ENCODE data around the gene KLHL22. TPM values are rescaled to one million over a fixed set of nuclear protein-coding genes. Genes with fewer than 3 reads are reported as not detected.

Gene KLHL22
- total and polyA plus RNA-seq, 2 of the 13 experiments (the other 11 are each of a cell fraction or from before 2014, with no cell fraction given) = 10.9 to 14.8 TPM

DNA sequence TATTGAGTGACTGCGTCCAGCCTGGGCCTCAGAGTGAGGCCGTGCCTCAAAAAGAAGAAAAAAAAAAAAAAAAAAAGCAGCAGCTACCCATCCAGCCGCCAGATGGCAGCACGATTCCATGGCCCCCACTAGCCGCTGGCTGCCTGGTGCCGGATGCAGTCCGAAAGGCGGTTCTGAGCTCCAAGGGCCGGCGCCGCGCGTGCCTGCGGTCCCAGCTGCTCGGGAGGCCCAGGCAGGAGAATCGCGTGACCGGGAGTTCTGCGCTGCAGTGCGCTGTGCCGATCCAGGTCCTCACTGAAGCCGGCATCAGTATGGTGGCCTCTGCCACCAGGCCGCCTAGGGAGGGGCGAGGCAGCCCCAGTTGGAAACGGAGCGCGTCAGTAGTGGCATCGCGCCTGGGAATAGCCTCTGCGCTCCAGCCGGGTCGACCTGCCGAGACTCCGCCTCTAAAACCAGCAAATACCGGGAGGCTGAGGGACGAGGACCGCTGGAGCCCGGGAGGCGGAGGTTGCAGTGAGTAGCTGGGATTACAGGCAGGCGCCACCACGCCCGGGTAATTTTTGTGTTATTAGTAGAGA, 77.3 kb downstream of the KLHL22 start (continued):
- TF ChIP-seq NFE2 (CRISPR knock-in tag; IDR thresholded peaks at IDR 0.05) = no peak
- TF ChIP-seq NONO (IDR thresholded peaks at IDR 0.05) = no peak
- 0 out of 2 replicates have a peak, but pooled peaks have one; percentile 18 for TF ChIP-seq NONO (CRISPR knock-in tag; conservative IDR thresholded peaks at IDR 0.05)
- TF ChIP-seq KMT2B (CRISPR knock-in tag; IDR thresholded peaks at IDR 0.05) = no peak
- TF ChIP-seq ZNF780A (CRISPR knock-in tag; IDR thresholded peaks at IDR 0.05) = no peak
- TF ChIP-seq NFIC (IDR thresholded peaks at IDR 0.05; ENCODE audit: low read length) = no peak
- TF ChIP-seq NAIF1 (CRISPR knock-in tag; IDR thresholded peaks at IDR 0.05; ENCODE audit: borderline replicate concordance) = no peak
- TF ChIP-seq, protein P1, sequence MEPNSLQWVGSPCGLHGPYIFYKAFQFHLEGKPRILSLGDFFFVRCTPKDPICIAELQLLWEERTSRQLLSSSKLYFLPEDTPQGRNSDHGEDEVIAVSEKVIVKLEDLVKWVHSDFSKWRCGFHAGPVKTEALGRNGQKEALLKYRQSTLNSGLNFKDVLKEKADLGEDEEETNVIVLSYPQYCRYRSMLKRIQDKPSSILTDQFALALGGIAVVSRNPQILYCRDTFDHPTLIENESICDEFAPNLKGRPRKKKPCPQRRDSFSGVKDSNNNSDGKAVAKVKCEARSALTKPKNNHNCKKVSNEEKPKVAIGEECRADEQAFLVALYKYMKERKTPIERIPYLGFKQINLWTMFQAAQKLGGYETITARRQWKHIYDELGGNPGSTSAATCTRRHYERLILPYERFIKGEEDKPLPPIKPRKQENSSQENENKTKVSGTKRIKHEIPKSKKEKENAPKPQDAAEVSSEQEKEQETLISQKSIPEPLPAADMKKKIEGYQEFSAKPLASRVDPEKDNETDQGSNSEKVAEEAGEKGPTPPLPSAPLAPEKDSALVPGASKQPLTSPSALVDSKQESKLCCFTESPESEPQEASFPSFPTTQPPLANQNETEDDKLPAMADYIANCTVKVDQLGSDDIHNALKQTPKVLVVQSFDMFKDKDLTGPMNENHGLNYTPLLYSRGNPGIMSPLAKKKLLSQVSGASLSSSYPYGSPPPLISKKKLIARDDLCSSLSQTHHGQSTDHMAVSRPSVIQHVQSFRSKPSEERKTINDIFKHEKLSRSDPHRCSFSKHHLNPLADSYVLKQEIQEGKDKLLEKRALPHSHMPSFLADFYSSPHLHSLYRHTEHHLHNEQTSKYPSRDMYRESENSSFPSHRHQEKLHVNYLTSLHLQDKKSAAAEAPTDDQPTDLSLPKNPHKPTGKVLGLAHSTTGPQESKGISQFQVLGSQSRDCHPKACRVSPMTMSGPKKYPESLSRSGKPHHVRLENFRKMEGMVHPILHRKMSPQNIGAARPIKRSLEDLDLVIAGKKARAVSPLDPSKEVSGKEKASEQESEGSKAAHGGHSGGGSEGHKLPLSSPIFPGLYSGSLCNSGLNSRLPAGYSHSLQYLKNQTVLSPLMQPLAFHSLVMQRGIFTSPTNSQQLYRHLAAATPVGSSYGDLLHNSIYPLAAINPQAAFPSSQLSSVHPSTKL (CRISPR knock-in tag; IDR thresholded peaks at IDR 0.05) = 0 out of 2 replicates have a peak, but pooled peaks have one; percentile 20
- no peak for TF ChIP-seq ZNF672 (CRISPR knock-in tag; IDR thresholded peaks at IDR 0.05)
- TF ChIP-seq, protein P2, sequence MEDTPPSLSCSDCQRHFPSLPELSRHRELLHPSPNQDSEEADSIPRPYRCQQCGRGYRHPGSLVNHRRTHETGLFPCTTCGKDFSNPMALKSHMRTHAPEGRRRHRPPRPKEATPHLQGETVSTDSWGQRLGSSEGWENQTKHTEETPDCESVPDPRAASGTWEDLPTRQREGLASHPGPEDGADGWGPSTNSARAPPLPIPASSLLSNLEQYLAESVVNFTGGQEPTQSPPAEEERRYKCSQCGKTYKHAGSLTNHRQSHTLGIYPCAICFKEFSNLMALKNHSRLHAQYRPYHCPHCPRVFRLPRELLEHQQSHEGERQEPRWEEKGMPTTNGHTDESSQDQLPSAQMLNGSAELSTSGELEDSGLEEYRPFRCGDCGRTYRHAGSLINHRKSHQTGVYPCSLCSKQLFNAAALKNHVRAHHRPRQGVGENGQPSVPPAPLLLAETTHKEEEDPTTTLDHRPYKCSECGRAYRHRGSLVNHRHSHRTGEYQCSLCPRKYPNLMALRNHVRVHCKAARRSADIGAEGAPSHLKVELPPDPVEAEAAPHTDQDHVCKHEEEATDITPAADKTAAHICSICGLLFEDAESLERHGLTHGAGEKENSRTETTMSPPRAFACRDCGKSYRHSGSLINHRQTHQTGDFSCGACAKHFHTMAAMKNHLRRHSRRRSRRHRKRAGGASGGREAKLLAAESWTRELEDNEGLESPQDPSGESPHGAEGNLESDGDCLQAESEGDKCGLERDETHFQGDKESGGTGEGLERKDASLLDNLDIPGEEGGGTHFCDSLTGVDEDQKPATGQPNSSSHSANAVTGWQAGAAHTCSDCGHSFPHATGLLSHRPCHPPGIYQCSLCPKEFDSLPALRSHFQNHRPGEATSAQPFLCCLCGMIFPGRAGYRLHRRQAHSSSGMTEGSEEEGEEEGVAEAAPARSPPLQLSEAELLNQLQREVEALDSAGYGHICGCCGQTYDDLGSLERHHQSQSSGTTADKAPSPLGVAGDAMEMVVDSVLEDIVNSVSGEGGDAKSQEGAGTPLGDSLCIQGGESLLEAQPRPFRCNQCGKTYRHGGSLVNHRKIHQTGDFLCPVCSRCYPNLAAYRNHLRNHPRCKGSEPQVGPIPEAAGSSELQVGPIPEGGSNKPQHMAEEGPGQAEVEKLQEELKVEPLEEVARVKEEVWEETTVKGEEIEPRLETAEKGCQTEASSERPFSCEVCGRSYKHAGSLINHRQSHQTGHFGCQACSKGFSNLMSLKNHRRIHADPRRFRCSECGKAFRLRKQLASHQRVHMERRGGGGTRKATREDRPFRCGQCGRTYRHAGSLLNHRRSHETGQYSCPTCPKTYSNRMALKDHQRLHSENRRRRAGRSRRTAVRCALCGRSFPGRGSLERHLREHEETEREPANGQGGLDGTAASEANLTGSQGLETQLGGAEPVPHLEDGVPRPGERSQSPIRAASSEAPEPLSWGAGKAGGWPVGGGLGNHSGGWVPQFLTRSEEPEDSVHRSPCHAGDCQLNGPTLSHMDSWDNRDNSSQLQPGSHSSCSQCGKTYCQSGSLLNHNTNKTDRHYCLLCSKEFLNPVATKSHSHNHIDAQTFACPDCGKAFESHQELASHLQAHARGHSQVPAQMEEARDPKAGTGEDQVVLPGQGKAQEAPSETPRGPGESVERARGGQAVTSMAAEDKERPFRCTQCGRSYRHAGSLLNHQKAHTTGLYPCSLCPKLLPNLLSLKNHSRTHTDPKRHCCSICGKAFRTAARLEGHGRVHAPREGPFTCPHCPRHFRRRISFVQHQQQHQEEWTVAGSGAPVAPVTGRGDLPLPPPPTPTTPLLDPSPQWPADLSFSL (CRISPR knock-in tag; IDR thresholded peaks at IDR 0.05) = no peak
- TF ChIP-seq, protein P3, sequence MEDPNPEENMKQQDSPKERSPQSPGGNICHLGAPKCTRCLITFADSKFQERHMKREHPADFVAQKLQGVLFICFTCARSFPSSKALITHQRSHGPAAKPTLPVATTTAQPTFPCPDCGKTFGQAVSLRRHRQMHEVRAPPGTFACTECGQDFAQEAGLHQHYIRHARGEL (CRISPR knock-in tag; IDR thresholded peaks at IDR 0.05) = 0 out of 2 replicates have a peak, but pooled peaks have one; percentile 60
- TF ChIP-seq, protein P4, sequence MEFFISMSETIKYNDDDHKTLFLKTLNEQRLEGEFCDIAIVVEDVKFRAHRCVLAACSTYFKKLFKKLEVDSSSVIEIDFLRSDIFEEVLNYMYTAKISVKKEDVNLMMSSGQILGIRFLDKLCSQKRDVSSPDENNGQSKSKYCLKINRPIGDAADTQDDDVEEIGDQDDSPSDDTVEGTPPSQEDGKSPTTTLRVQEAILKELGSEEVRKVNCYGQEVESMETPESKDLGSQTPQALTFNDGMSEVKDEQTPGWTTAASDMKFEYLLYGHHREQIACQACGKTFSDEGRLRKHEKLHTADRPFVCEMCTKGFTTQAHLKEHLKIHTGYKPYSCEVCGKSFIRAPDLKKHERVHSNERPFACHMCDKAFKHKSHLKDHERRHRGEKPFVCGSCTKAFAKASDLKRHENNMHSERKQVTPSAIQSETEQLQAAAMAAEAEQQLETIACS (CRISPR knock-in tag; IDR thresholded peaks at IDR 0.05) = no peak
- TF ChIP-seq, protein P5, sequence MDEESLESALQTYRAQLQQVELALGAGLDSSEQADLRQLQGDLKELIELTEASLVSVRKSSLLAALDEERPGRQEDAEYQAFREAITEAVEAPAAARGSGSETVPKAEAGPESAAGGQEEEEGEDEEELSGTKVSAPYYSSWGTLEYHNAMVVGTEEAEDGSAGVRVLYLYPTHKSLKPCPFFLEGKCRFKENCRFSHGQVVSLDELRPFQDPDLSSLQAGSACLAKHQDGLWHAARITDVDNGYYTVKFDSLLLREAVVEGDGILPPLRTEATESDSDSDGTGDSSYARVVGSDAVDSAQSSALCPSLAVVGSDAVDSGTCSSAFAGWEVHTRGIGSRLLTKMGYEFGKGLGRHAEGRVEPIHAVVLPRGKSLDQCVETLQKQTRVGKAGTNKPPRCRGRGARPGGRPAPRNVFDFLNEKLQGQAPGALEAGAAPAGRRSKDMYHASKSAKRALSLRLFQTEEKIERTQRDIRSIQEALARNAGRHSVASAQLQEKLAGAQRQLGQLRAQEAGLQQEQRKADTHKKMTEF (CRISPR knock-in tag; IDR thresholded peaks at IDR 0.05) = no peak
- TF ChIP-seq, protein P6, sequence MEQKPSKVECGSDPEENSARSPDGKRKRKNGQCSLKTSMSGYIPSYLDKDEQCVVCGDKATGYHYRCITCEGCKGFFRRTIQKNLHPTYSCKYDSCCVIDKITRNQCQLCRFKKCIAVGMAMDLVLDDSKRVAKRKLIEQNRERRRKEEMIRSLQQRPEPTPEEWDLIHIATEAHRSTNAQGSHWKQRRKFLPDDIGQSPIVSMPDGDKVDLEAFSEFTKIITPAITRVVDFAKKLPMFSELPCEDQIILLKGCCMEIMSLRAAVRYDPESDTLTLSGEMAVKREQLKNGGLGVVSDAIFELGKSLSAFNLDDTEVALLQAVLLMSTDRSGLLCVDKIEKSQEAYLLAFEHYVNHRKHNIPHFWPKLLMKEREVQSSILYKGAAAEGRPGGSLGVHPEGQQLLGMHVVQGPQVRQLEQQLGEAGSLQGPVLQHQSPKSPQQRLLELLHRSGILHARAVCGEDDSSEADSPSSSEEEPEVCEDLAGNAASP (CRISPR knock-in tag; IDR thresholded peaks at IDR 0.05; ENCODE audit: borderline replicate concordance) = peak; percentile 23; the same call in 1 of the 2 replicates

Data from HepG2 (cell line).